ENCODE data around the gene SEMA4A.
A peak's percentile ranks its signal among the peaks of the same experiment; 100 is the strongest.

The SEMA4A gene

GRCh38 chr1:156110252-156110651 is 43.1 kb upstream of the SEMA4A start:
- DNase-seq (ENCODE audit: low read depth): no peak
- H3K4me3 ChIP-seq (ENCODE audit: low read depth, low read length): no peak overlapping the region
- TF ChIP-seq, protein P1, sequence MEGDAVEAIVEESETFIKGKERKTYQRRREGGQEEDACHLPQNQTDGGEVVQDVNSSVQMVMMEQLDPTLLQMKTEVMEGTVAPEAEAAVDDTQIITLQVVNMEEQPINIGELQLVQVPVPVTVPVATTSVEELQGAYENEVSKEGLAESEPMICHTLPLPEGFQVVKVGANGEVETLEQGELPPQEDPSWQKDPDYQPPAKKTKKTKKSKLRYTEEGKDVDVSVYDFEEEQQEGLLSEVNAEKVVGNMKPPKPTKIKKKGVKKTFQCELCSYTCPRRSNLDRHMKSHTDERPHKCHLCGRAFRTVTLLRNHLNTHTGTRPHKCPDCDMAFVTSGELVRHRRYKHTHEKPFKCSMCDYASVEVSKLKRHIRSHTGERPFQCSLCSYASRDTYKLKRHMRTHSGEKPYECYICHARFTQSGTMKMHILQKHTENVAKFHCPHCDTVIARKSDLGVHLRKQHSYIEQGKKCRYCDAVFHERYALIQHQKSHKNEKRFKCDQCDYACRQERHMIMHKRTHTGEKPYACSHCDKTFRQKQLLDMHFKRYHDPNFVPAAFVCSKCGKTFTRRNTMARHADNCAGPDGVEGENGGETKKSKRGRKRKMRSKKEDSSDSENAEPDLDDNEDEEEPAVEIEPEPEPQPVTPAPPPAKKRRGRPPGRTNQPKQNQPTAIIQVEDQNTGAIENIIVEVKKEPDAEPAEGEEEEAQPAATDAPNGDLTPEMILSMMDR (IDR thresholded peaks at IDR 0.05; ENCODE audit: insufficient read depth, low read depth, low read length, missing control alignments): no peak

- no peak overlapping the region for H3K4me3 ChIP-seq (ENCODE audit: low read depth, low read length)
- TF ChIP-seq, protein P1 (IDR thresholded peaks at IDR 0.05; ENCODE audit: insufficient read depth, low read depth, low read length, missing control alignments): no peak
- DNase-seq (ENCODE audit: low read depth): no peak
Measured at GRCh38 chr1:156111355-156111962, 41.9 kb upstream of the SEMA4A start.

GRCh38 chr1:156112276-156113137 is 40.9 kb upstream of the SEMA4A start:
- no peak overlapping the region for H3K4me3 ChIP-seq (ENCODE audit: low read depth, low read length)
- TF ChIP-seq, protein P1 (IDR thresholded peaks at IDR 0.05; ENCODE audit: insufficient read depth, low read depth, low read length, missing control alignments): no peak
- no peak for DNase-seq (ENCODE audit: low read depth)

DNA sequence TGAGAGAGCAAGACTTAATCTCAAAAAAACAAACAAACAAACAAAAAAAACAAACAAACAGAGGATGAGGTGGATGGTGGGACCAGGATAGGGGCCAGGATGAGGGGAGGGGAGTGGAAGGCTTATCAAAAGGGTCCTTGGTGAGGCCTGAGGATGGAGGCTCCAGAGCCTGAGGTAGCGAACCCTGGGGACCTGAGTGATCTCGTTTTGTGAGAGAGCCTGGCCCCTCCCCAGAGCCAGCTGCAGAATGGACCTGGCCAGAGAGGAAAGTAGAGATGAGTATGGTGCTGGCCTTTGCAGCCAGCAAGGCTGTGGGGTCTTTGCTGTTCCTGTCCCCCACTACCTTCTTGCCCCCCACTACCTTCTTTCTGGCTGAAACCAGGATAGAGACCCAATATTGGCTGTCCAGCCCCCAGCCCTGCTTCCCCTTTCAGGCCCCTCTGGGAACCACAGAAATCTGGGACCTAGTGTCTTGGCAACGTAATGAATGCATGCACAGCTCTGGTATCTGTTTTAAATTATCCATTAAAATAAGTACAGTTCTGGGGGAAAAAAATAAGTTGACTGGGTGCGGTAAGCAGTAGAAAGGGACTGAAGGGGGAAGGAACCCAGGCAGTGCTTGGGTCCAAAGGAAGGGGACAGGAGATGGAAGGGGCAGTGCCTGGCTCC is 40.0 kb upstream of the SEMA4A start:
- DNase-seq (ENCODE audit: low read depth): no peak
- no peak overlapping the region for H3K4me3 ChIP-seq (ENCODE audit: low read depth, low read length)
- TF ChIP-seq, protein P1 (IDR thresholded peaks at IDR 0.05; ENCODE audit: insufficient read depth, low read depth, low read length, missing control alignments): no peak

GRCh38 chr1:156114101-156114918 is 39.1 kb upstream of the SEMA4A start, which contains the start of gene LMNA:
LMNA (plus strand) TSS chr1:156114711; CDS start chr1:156114919, 208 bp downstream.
- TF ChIP-seq, protein P1 (IDR thresholded peaks at IDR 0.05; ENCODE audit: insufficient read depth, low read depth, low read length, missing control alignments): no peak
- peak within 1 kb of the TSS; percentile 92 for H3K4me3 ChIP-seq (ENCODE audit: low read depth, low read length)

DNA sequence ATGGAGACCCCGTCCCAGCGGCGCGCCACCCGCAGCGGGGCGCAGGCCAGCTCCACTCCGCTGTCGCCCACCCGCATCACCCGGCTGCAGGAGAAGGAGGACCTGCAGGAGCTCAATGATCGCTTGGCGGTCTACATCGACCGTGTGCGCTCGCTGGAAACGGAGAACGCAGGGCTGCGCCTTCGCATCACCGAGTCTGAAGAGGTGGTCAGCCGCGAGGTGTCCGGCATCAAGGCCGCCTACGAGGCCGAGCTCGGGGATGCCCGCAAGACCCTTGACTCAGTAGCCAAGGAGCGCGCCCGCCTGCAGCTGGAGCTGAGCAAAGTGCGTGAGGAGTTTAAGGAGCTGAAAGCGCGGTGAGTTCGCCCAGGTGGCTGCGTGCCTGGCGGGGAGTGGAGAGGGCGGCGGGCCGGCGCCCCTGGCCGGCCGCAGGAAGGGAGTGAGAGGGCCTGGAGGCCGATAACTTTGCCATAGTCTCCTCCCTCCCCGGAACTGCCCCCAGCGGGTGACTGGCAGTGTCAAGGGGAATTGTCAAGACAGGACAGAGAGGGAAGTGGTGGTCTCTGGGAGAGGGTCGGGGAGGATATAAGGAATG is 38.4 kb upstream of the SEMA4A start:
- H3K4me3 ChIP-seq (ENCODE audit: low read depth, low read length): peak overlapping the region; percentile 92
- TF ChIP-seq, protein P1 (IDR thresholded peaks at IDR 0.05; ENCODE audit: insufficient read depth, low read depth, low read length, missing control alignments): no peak
- peak; percentile 33 for DNase-seq (ENCODE audit: low read depth)

More at GRCh38 chr1:156114101-156114918, 39.1 kb upstream of the SEMA4A start, which contains the start of gene LMNA:
- DNase-seq (ENCODE audit: low read depth): peak; percentile 81

Data from GM12865 (cell line).